Mucosa of rectum (tissue), 2 donors: Measurements from ENCODE around the gene MZT2B.
A peak's percentile ranks its signal among the peaks of the same experiment; 100 is the strongest.
"Not testable (repeated sequence)": the region's sequence is repeated elsewhere in the genome, so short reads cannot be mapped to it uniquely, and the experiment has no call there.

Experiments
- H3K27ac ChIP-seq, 2 donors: one replicate each; pipeline ENCODE4 v1.7.0; 2013; ENCODE audit warnings: inconsistent platforms in 2 of 2, low read depth in 2 of 2, low read length in 2 of 2
- H3K27me3 ChIP-seq, 2 donors: one replicate each; pipeline ENCODE4 v1.7.0; 2013; ENCODE audit warnings: low read length in 2 of 2; ENCODE audit not compliant: control insufficient read depth in 2 of 2, insufficient read depth in 2 of 2
- H3K36me3 ChIP-seq, 2 donors: one replicate each; pipeline ENCODE4 v1.7.0; 2013; ENCODE audit warnings: low read length in 2 of 2; ENCODE audit not compliant: control insufficient read depth in 2 of 2, insufficient read depth in 2 of 2
- H3K4me1 ChIP-seq, 2 donors: one replicate each; pipeline ENCODE4 v1.7.0; 2013; ENCODE audit warnings: low read length in 2 of 2, mild to moderate bottlenecking in 1 of 2; ENCODE audit not compliant: control insufficient read depth in 2 of 2, insufficient read depth in 2 of 2
- H3K4me3 ChIP-seq, 2 donors: one replicate each; pipeline ENCODE4 v1.7.0; 2013; ENCODE audit warnings: low read length in 2 of 2
- H3K9ac ChIP-seq, 2 donors: one replicate each; pipeline ENCODE4 v1.7.0; 2013; ENCODE audit warnings: low read length in 2 of 2, low read depth in 1 of 2, mild to moderate bottlenecking in 1 of 2
- H3K9me3 ChIP-seq, 2 donors: one replicate each; pipeline ENCODE4 v1.7.0; 2013; ENCODE audit warnings: low read length in 2 of 2; ENCODE audit not compliant: control insufficient read depth in 2 of 2
- donor health status: healthy.
- donor health status: Normal muscosa, but diverticular disease.

Gene MZT2B

GRCh38 chr2:130180404-130181324 is 1.4 kb upstream of the MZT2B start:
- peak overlapping the region; percentile 81 to 90 for H3K9ac ChIP-seq
- H3K36me3 ChIP-seq, H3K27me3 ChIP-seq, H3K9me3 ChIP-seq: not testable (repeated sequence)
- H3K4me1 ChIP-seq, result peaks cover 14 to 15% of the 10 kb centered on the region in 2 donors
- H3K27ac ChIP-seq, result peak overlapping the region; percentile 83 to 94
- peak overlapping the region; percentile 96 for H3K4me3 ChIP-seq

- Histone ChIP-seq H3K9me3 (no peaks in the 10 kb centered on the region), H3K36me3 (peaks cover 1 to 2% of the 10 kb centered on the region in 2 donors), H3K4me3 (peak within 1 kb of the TSS; percentile 96), H3K27me3 (no peaks in the 10 kb centered on the region), H3K4me1 (peaks cover 14 to 15% of the 10 kb centered on the region in 2 donors), H3K27ac (peak within 1 kb of the TSS; percentile 83 to 94), H3K9ac (peak within 1 kb of the TSS; percentile 83 to 90)
Measured at GRCh38 chr2:130181325-130181879, 660 bp upstream of the MZT2B start, which contains the start of gene SMPD4. Gene SMPD4, minus strand, starts transcription at chr2:130181602. Its CDS starts 5,010 bp downstream, at chr2:130176592.

- H3K4me3 ChIP-seq, result peak overlapping the region; percentile 66 to 74
- H3K4me1 ChIP-seq, result peaks cover 14 to 15% of the 10 kb centered on the region in 2 donors
- H3K9ac ChIP-seq, result peak overlapping the region; percentile 52 to 65
Measured at GRCh38 chr2:130182826-130183511, 907 bp downstream of the MZT2B start.

GRCh38 chr2:130183512-130184373 is 1.7 kb downstream of the MZT2B start:
- no peaks in the 10 kb centered on the region for H3K27me3 ChIP-seq
- H3K4me3 ChIP-seq, result peak overlapping the region; percentile 66 to 74
- H3K27ac ChIP-seq, result no peak overlapping the region
- H3K9ac ChIP-seq, result peak overlapping the region in 1 of 2 donors; percentile 52
- peaks cover 14 to 15% of the 10 kb centered on the region in 2 donors for H3K4me1 ChIP-seq
- peaks cover 0 to 2% of the 10 kb centered on the region in 2 donors for H3K36me3 ChIP-seq
- H3K9me3 ChIP-seq, result no peaks in the 10 kb centered on the region

More at GRCh38 chr2:130182826-130183511, 907 bp downstream of the MZT2B start:
- not testable (repeated sequence) for H3K36me3 ChIP-seq, H3K27me3 ChIP-seq, H3K9me3 ChIP-seq
- peak overlapping the region in 1 of 2 donors; percentile 38 for H3K27ac ChIP-seq

- Histone ChIP-seq H3K4me1 (peaks cover 13 to 14% of the 10 kb centered on the region in 2 donors), H3K4me3 (no peak overlapping the region), H3K27me3 (no peaks in the 10 kb centered on the region), H3K27ac (no peak overlapping the region), H3K9me3 (no peaks in the 10 kb centered on the region), H3K9ac (no peak overlapping the region), H3K36me3 (no peaks in the 10 kb centered on the region)
Measured at GRCh38 chr2:130185436-130185835, 3.4 kb downstream of the MZT2B start.

GRCh38 chr2:130185896-130186295 is 3.8 kb downstream of the MZT2B start:
- no peaks in the 10 kb centered on the region for H3K9me3 ChIP-seq
- H3K9ac ChIP-seq, result no peak overlapping the region
- no peaks in the 10 kb centered on the region for H3K27me3 ChIP-seq

GRCh38 chr2:130186391-130186790 is 4.3 kb downstream of the MZT2B start:
- H3K9me3 ChIP-seq, result no peaks in the 10 kb centered on the region
- H3K4me1 ChIP-seq, result peaks cover 5 to 9% of the 10 kb centered on the region in 2 donors
- no peaks in the 10 kb centered on the region for H3K36me3 ChIP-seq
- no peaks in the 10 kb centered on the region for H3K27me3 ChIP-seq
- no peak overlapping the region for H3K9ac ChIP-seq
- no peak overlapping the region for H3K4me3 ChIP-seq
- no peak overlapping the region for H3K27ac ChIP-seq

More at GRCh38 chr2:130185896-130186295, 3.8 kb downstream of the MZT2B start:
- H3K36me3 ChIP-seq, result no peaks in the 10 kb centered on the region
- no peak overlapping the region for H3K27ac ChIP-seq
- H3K4me1 ChIP-seq, result peaks cover 8 to 10% of the 10 kb centered on the region in 2 donors
- no peak overlapping the region for H3K4me3 ChIP-seq

GRCh38 chr2:130187268-130187667 is 5.2 kb downstream of the MZT2B start:
- H3K27ac ChIP-seq, result no peak overlapping the region

More at GRCh38 chr2:130187268-130187667, 5.2 kb downstream of the MZT2B start:
- H3K27me3 ChIP-seq, result no peaks in the 10 kb centered on the region
- H3K4me1 ChIP-seq, result peaks cover 5 to 9% of the 10 kb centered on the region in 2 donors
- no peaks in the 10 kb centered on the region for H3K36me3 ChIP-seq
- no peaks in the 10 kb centered on the region for H3K9me3 ChIP-seq
- no peak overlapping the region for H3K4me3 ChIP-seq
- no peak overlapping the region for H3K9ac ChIP-seq
